NCI-H1694 (cell line): ENCODE results near the gene UBE2U.
"Not testable (repeated sequence)": the region's sequence is repeated elsewhere in the genome, so short reads cannot be mapped to it uniquely, and the experiment has no call there.

ENCODE experiments used
- DNase-seq: peaks from one replicate; lab custom pipeline; 2025; lab: John Stamatoyannopoulos, UW

UBE2U gene

GRCh38 chr1:64241069-64241468 is 37.6 kb downstream of the UBE2U start:
- no peak for DNase-seq

- peak; percentile 77 for DNase-seq
Measured at GRCh38 chr1:64242895-64243756, 39.7 kb downstream of the UBE2U start.

GRCh38 chr1:64243757-64244080 is 40.3 kb downstream of the UBE2U start:
- peak; percentile 64 for DNase-seq

- no peak for DNase-seq
Measured at GRCh38 chr1:64245495-64245894, 42.1 kb downstream of the UBE2U start.

- DNase-seq: peak; percentile 65
Measured at GRCh38 chr1:64246294-64246917, 43.0 kb downstream of the UBE2U start.

- no peak for DNase-seq
Measured at GRCh38 chr1:64248065-64248464, 44.6 kb downstream of the UBE2U start.

- not testable (repeated sequence) for DNase-seq
Measured at GRCh38 chr1:64250472-64250871, 47.0 kb downstream of the UBE2U start.

GRCh38 chr1:64251971-64252370 is 48.5 kb downstream of the UBE2U start:
- no peak for DNase-seq

- not testable (repeated sequence) for DNase-seq
Measured at GRCh38 chr1:64257233-64257632, 53.8 kb downstream of the UBE2U start.

GRCh38 chr1:64258444-64258843 is 55.0 kb downstream of the UBE2U start:
- not testable (repeated sequence) for DNase-seq

GRCh38 chr1:64263335-64263734 is 59.9 kb downstream of the UBE2U start:
- DNase-seq: no peak

- no peak for DNase-seq
Measured at GRCh38 chr1:64263856-64264255, 60.4 kb downstream of the UBE2U start.

- DNase-seq: no peak
Measured at GRCh38 chr1:64265141-64265540, 61.7 kb downstream of the UBE2U start.

- DNase-seq: no peak
Measured at GRCh38 chr1:64266991-64267390, 63.6 kb downstream of the UBE2U start.

GRCh38 chr1:64268653-64269557 is 65.5 kb downstream of the UBE2U start:
- peak; percentile 54 for DNase-seq

- no peak for DNase-seq
Measured at GRCh38 chr1:64269558-64269884, 66.1 kb downstream of the UBE2U start.

GRCh38 chr1:64280001-64280400 is 76.6 kb downstream of the UBE2U start:
- DNase-seq: no peak

GRCh38 chr1:64282351-64282750 is 78.9 kb downstream of the UBE2U start:
- peak; percentile 80 for DNase-seq

GRCh38 chr1:64287071-64287470 is 83.6 kb downstream of the UBE2U start:
- DNase-seq: no peak

- no peak for DNase-seq
Measured at GRCh38 chr1:64290420-64290819, 87.0 kb downstream of the UBE2U start.

- DNase-seq: no peak
Measured at GRCh38 chr1:64291931-64292330, 88.5 kb downstream of the UBE2U start.

- no peak for DNase-seq
Measured at GRCh38 chr1:64292399-64292798, 89.0 kb downstream of the UBE2U start.

- no peak for DNase-seq
Measured at GRCh38 chr1:64293820-64294219, 90.4 kb downstream of the UBE2U start.
